Measurements from ENCODE around the gene ZEB1. TPM values are rescaled to one million over a fixed set of nuclear protein-coding genes. Genes with fewer than 3 reads are reported as not detected.

Gene ZEB1
- total RNA-seq, 4 donors from 2014 or later = 22.4 to 61.1 (median 40.1) TPM

- Histone ChIP-seq H3K9me3 (peaks cover 12% of the 10 kb centered on the region in 2 donors), H3K4me3 (no peak overlapping the region), H3K27me3 (no peaks in the 10 kb centered on the region), H3K27ac (no peak overlapping the region), H3K36me3 (peaks cover 0 to 21% (median 4%) of the 10 kb centered on the region in 4 donors), H3K4me1 (no peaks in the 10 kb centered on the region)
- intact Hi-C loops (cut with DNase I; ENCODE audit: low total_unique reads) (no loop called here), in situ Hi-C loops (cut with MboI; ENCODE audit: low pct_ligation_motif_present in 1 of 4, low pct_unique_long_range_greater_than_20kb in 1 of 4, low sequenced_read_pairs in 3 of 4) (no loop called here)
- DNase-seq = peak; percentile 13
- 25 to 85% methylated on average over 1 to 4 of the region's 4 CpGs for WGBS, 2 donors (ENCODE audit: low coverage in 1 of 2)
- no peak for TF ChIP-seq EP300 (IDR thresholded peaks at IDR 0.05; ENCODE audit: low read depth)
- TF ChIP-seq POLR2A (IDR thresholded peaks at IDR 0.05) = no peak
- peak in 4 of 5 experiments; percentile 39 to 60 (median 48) for TF ChIP-seq CTCF (IDR thresholded peaks at IDR 0.05)
- TF ChIP-seq POLR2AphosphoS5 (IDR thresholded peaks at IDR 0.05) = no peak
Measured at GRCh38 chr10:31467791-31468535, 148.9 kb downstream of the ZEB1 start.

- peaks cover 0 to 21% (median 4%) of the 10 kb centered on the region in 4 donors for H3K36me3 ChIP-seq
- intact Hi-C loops (cut with DNase I; ENCODE audit: low total_unique reads) (no loop called here), in situ Hi-C loops (cut with MboI; ENCODE audit: low pct_ligation_motif_present in 1 of 4, low pct_unique_long_range_greater_than_20kb in 1 of 4, low sequenced_read_pairs in 3 of 4) (no loop called here)
- no peak overlapping the region for H3K27ac ChIP-seq
- 83 to 85% methylated on average over 2 of the region's 2 CpGs for WGBS, 2 donors (ENCODE audit: low coverage in 1 of 2)
- H3K4me3 ChIP-seq = no peak overlapping the region
- no peaks in the 10 kb centered on the region for H3K4me1 ChIP-seq
- TF ChIP-seq CTCF (IDR thresholded peaks at IDR 0.05) (no peak), POLR2A (IDR thresholded peaks at IDR 0.05) (no peak), EP300 (IDR thresholded peaks at IDR 0.05; ENCODE audit: low read depth) (no peak), POLR2AphosphoS5 (IDR thresholded peaks at IDR 0.05) (no peak)
- DNase-seq = no peak
- no peaks in the 10 kb centered on the region for H3K27me3 ChIP-seq
- H3K9me3 ChIP-seq = peaks cover 12% of the 10 kb centered on the region in 2 donors
Measured at GRCh38 chr10:31468536-31468859, 149.5 kb downstream of the ZEB1 start.

GRCh38 chr10:31475519-31475918 is 156.5 kb downstream of the ZEB1 start:
- H3K4me1 ChIP-seq = no peaks in the 10 kb centered on the region
- no peak overlapping the region for H3K27ac ChIP-seq
- peaks cover 6 to 7% of the 10 kb centered on the region in 2 donors for H3K9me3 ChIP-seq
- DNase-seq = no peak
- no peak overlapping the region for H3K4me3 ChIP-seq
- TF ChIP-seq CTCF (IDR thresholded peaks at IDR 0.05) = no peak
- no peak for TF ChIP-seq EP300 (IDR thresholded peaks at IDR 0.05; ENCODE audit: low read depth)
- no peak for TF ChIP-seq POLR2A (IDR thresholded peaks at IDR 0.05)
- TF ChIP-seq POLR2AphosphoS5 (IDR thresholded peaks at IDR 0.05) = no peak
- H3K27me3 ChIP-seq = no peaks in the 10 kb centered on the region
- in situ Hi-C loops (cut with MboI; ENCODE audit: low pct_ligation_motif_present in 1 of 4, low pct_unique_long_range_greater_than_20kb in 1 of 4, low sequenced_read_pairs in 3 of 4) (loop anchor here in 2 of 4 donors (25.0 kb wide), 2 partner anchors 713 to 738 kb away; no protein-coding TSS in a partner anchor), intact Hi-C loops (cut with DNase I; ENCODE audit: low total_unique reads) (no loop called here)
- no peaks in the 10 kb centered on the region for H3K36me3 ChIP-seq

GRCh38 chr10:31476088-31476487 is 157.1 kb downstream of the ZEB1 start:
- Histone ChIP-seq H3K4me3 (no peak overlapping the region), H3K9me3 (peaks cover 6 to 7% of the 10 kb centered on the region in 2 donors), H3K36me3 (no peaks in the 10 kb centered on the region), H3K27ac (no peak overlapping the region), H3K27me3 (no peaks in the 10 kb centered on the region), H3K4me1 (no peaks in the 10 kb centered on the region)
- intact Hi-C loops (cut with DNase I; ENCODE audit: low total_unique reads) = no loop called here
- TF ChIP-seq EP300 (IDR thresholded peaks at IDR 0.05; ENCODE audit: low read depth) (no peak), POLR2A (IDR thresholded peaks at IDR 0.05) (no peak), CTCF (IDR thresholded peaks at IDR 0.05) (no peak), POLR2AphosphoS5 (IDR thresholded peaks at IDR 0.05) (no peak)
- DNase-seq = no peak
- in situ Hi-C loops (cut with MboI; ENCODE audit: low pct_ligation_motif_present in 1 of 4, low pct_unique_long_range_greater_than_20kb in 1 of 4, low sequenced_read_pairs in 3 of 4) = loop anchor here in 2 of 4 donors (25.0 kb wide), 2 partner anchors 714 to 739 kb away; no protein-coding TSS in a partner anchor

All from transverse colon (tissue), 4 donors.